Mesenchymal stem cell (in vitro differentiated cells and primary cell): Measurements from ENCODE around the gene ASH1L.
"Not testable (repeated sequence)": the region's sequence is repeated elsewhere in the genome, so short reads cannot be mapped to it uniquely, and the experiment has no call there.

Experiments used
- DNase-seq: peaks from one replicate; pipeline ENCODE4 v3.0.0-alpha.2; 2013
- H2AFZ ChIP-seq: one replicate; pipeline ENCODE4 v1.6.1; 2013; ENCODE audit warnings: low read depth, mild to moderate bottlenecking, control low read depth, inconsistent platforms, low read length, moderate library complexity
- H2AK5ac ChIP-seq: 2 replicates; pipeline ENCODE4 v1.6.1; 2013; ENCODE audit warnings: low read length, moderate library complexity, mild to moderate bottlenecking, inconsistent platforms; ENCODE audit not compliant: severe bottlenecking
- H2BK120ac ChIP-seq: one replicate; pipeline ENCODE4 v1.6.1; 2013; ENCODE audit warnings: low read depth, mild to moderate bottlenecking, inconsistent platforms, low read length, moderate library complexity
- H2BK12ac ChIP-seq, 2 experiments: one replicate each; pipeline ENCODE4 v1.6.1; 2013; ENCODE audit warnings: inconsistent platforms in 2 of 2, low read length in 2 of 2, mild to moderate bottlenecking in 2 of 2, moderate library complexity in 2 of 2, control low read depth in 1 of 2
- H2BK15ac ChIP-seq: one replicate; pipeline ENCODE4 v1.6.1; 2013; ENCODE audit warnings: mild to moderate bottlenecking, low read depth, inconsistent platforms; ENCODE audit not compliant: poor library complexity, severe bottlenecking
- H2BK5ac ChIP-seq: 2 replicates; pipeline ENCODE4 v1.6.1; 2013; ENCODE audit warnings: low read depth, mild to moderate bottlenecking, low read length, control low read depth, inconsistent platforms; ENCODE audit not compliant: poor library complexity, severe bottlenecking
- H3K14ac ChIP-seq, 2 experiments: one replicate each; pipeline ENCODE4 v1.6.1; 2013; ENCODE audit warnings: inconsistent platforms in 2 of 2, low read length in 2 of 2, control low read depth in 1 of 2, mild to moderate bottlenecking in 1 of 2, moderate library complexity in 1 of 2
- H3K18ac ChIP-seq, 2 experiments: one replicate each; pipeline ENCODE4 v1.6.1; 2013; ENCODE audit warnings: inconsistent platforms in 2 of 2, low read length in 2 of 2, control low read depth in 1 of 2, low read depth in 1 of 2, mild to moderate bottlenecking in 1 of 2
- H3K23ac ChIP-seq, 2 experiments: one replicate each; pipeline ENCODE4 v1.6.1; 2013; ENCODE audit warnings: inconsistent platforms in 2 of 2, low read length in 2 of 2, mild to moderate bottlenecking in 2 of 2, moderate library complexity in 2 of 2, control low read depth in 1 of 2
- H3K27ac ChIP-seq: 2 replicates; pipeline ENCODE4 v1.5.1; 2013; ENCODE audit warnings: mild to moderate bottlenecking, moderate library complexity, low read length, control low read depth, inconsistent platforms; ENCODE audit not compliant: poor library complexity, severe bottlenecking
- H3K27me3 ChIP-seq, 2 experiments: 2 replicates each; pipeline versions ENCODE4 v1.6.1 to v1.7.0; 2013; ENCODE audit warnings: low read length in 2 of 2, mild to moderate bottlenecking in 2 of 2, moderate library complexity in 2 of 2, control low read depth in 1 of 2, inconsistent platforms in 1 of 2; ENCODE audit not compliant: control insufficient read depth in 1 of 2, insufficient read depth in 1 of 2
- H3K36me3 ChIP-seq, 2 experiments: 2 replicates each; pipeline versions ENCODE4 v1.6.1 to v1.7.0; 2013; ENCODE audit warnings: low read length in 2 of 2, control low read depth in 1 of 2, inconsistent platforms in 1 of 2, low read depth in 1 of 2, mild to moderate bottlenecking in 1 of 2; ENCODE audit not compliant: insufficient read depth in 2 of 2, control insufficient read depth in 1 of 2
- H3K4ac ChIP-seq, 2 experiments: one replicate each; pipeline ENCODE4 v1.6.1; 2013; ENCODE audit warnings: inconsistent platforms in 2 of 2, low read length in 2 of 2, mild to moderate bottlenecking in 2 of 2, moderate library complexity in 2 of 2, control low read depth in 1 of 2, low read depth in 1 of 2
- H3K4me1 ChIP-seq: 2 replicates; pipeline ENCODE4 v1.6.1; 2013; ENCODE audit warnings: low read depth, low read length, control low read depth; ENCODE audit not compliant: control insufficient read depth, insufficient read depth
- H3K4me2 ChIP-seq: 2 replicates; pipeline ENCODE4 v1.6.1; 2013; ENCODE audit warnings: low read length, mild to moderate bottlenecking, inconsistent platforms; ENCODE audit not compliant: poor library complexity, severe bottlenecking
- H3K4me3 ChIP-seq, 2 experiments: 2 replicates each; pipeline versions ENCODE4 v1.5.1 to v1.7.0; 2013; ENCODE audit warnings: low read length in 2 of 2, mild to moderate bottlenecking in 2 of 2, control low read depth in 1 of 2, low read depth in 1 of 2; ENCODE audit not compliant: insufficient read depth in 1 of 2
- H3K79me1 ChIP-seq: replicated peaks from 2 replicates; pipeline ENCODE4 v1.6.1; 2013; ENCODE audit warnings: mild to moderate bottlenecking, control low read depth, low read length, inconsistent platforms; ENCODE audit not compliant: poor library complexity, severe bottlenecking
- H3K9ac ChIP-seq: 2 replicates; pipeline ENCODE4 v1.7.0; 2013; ENCODE audit warnings: mild to moderate bottlenecking, low read length, moderate library complexity
- H3K9me3 ChIP-seq: 2 replicates; pipeline ENCODE4 v1.7.0; 2013; ENCODE audit warnings: mild to moderate bottlenecking, low read length; ENCODE audit not compliant: control insufficient read depth
- H4K8ac ChIP-seq: one replicate; pipeline ENCODE4 v1.6.1; 2013; ENCODE audit warnings: inconsistent platforms, mild to moderate bottlenecking, low read length, moderate library complexity
- H4K91ac ChIP-seq: one replicate; pipeline ENCODE4 v1.6.1; 2013; ENCODE audit warnings: mild to moderate bottlenecking, low read length, inconsistent platforms
- WGBS: methylation state at CpG from one replicate; pipeline ENCODE4 v1.1.7; 2013; ENCODE audit warnings: mixed read lengths; 5-methylcytosine and 5-hydroxymethylcytosine counted together

Gene ASH1L

GRCh38 chr1:155570593-155570990, 8.0 kb upstream of the ASH1L start:
- Histone ChIP-seq H3K9me3 (no peaks in the 10 kb centered on the region), H2AK5ac (no peak overlapping the region), H3K79me1 (peaks cover 22% of the 10 kb centered on the region), H3K4ac (no peak overlapping the region), H4K8ac (no peak overlapping the region), H3K23ac (no peak overlapping the region), H2BK5ac (no peak overlapping the region), H3K27me3 (no peaks in the 10 kb centered on the region), H3K4me3 (no peak overlapping the region), H4K91ac (no peak overlapping the region), H3K9ac (no peak overlapping the region), H3K4me1 (peaks cover 2% of the 10 kb centered on the region), H3K4me2 (no peak overlapping the region), H2AFZ (no peak overlapping the region), H3K27ac (no peak overlapping the region), H2BK120ac (no peak overlapping the region), H2BK12ac (no peak overlapping the region), H2BK15ac (no peak overlapping the region), H3K18ac (no peak overlapping the region), H3K14ac (no peak overlapping the region), H3K36me3 (peaks cover 0 to 15% of the 10 kb centered on the region in 2 experiments)
- WGBS, result 93% methylated on average over 3 of the region's 4 CpGs
- no peak for DNase-seq

DNA sequence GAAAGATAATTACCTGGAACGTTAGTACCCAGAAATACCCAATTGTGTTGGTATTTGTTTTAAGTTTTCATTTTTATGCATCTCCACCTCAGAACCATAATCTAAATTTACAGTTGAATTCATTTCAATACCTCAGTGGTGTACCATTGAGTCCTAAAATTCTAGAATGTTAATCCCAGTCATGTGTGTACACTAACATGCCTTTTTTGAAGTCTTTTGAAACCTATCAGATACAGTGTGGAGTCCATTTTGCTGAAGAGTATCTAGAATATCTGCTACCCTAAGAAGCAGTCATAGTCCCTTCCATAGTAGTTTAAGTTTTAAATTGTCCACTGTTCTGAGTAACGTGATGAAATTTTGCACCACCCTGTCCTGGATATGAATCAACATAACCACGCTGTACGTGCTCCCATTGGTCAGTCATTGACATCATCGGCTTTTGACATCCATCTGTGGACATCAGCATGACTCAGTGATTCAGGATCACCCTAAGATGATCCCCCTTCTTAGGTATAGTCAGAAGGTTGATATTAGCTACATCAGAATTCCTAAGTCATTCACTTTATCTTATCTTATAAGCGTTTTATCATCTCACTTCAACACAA, 7.5 kb upstream of the ASH1L start:
- no peaks in the 10 kb centered on the region for H3K9me3 ChIP-seq
- 94% methylated on average over 4 of the region's 6 CpGs for WGBS
- H3K4me2 ChIP-seq, result no peak overlapping the region
- no peaks in the 10 kb centered on the region for H3K27me3 ChIP-seq
- peaks cover 0 to 15% of the 10 kb centered on the region in 2 experiments for H3K36me3 ChIP-seq
- no peak overlapping the region for H2AK5ac ChIP-seq
- H2BK15ac ChIP-seq, result no peak overlapping the region
- H2BK12ac ChIP-seq, result no peak overlapping the region
- H3K14ac ChIP-seq, result no peak overlapping the region
- no peak overlapping the region for H2BK5ac ChIP-seq
- H3K79me1 ChIP-seq, result peaks cover 21% of the 10 kb centered on the region
- peak; percentile 33 for DNase-seq
- no peak overlapping the region for H3K18ac ChIP-seq
- no peak overlapping the region for H3K27ac ChIP-seq
- no peak overlapping the region for H4K8ac ChIP-seq
- no peak overlapping the region for H3K4me3 ChIP-seq
- no peak overlapping the region for H3K9ac ChIP-seq
- no peak overlapping the region for H3K23ac ChIP-seq
- no peak overlapping the region for H2AFZ ChIP-seq
- no peak overlapping the region for H2BK120ac ChIP-seq
- H3K4me1 ChIP-seq, result no peaks in the 10 kb centered on the region
- no peak overlapping the region for H4K91ac ChIP-seq
- H3K4ac ChIP-seq, result no peak overlapping the region

GRCh38 chr1:155563377-155564022, 897 bp upstream of the ASH1L start:
- not testable (repeated sequence) for H3K9me3 ChIP-seq, H4K91ac ChIP-seq, H2AFZ ChIP-seq, H2BK5ac ChIP-seq, H2BK120ac ChIP-seq, H3K36me3 ChIP-seq, H3K23ac ChIP-seq, H3K79me1 ChIP-seq, H2BK12ac ChIP-seq, H2AK5ac ChIP-seq, H3K27me3 ChIP-seq, H3K4ac ChIP-seq, H3K4me1 ChIP-seq
- peak overlapping the region; percentile 98 for H2BK15ac ChIP-seq
- peak overlapping the region; percentile 100 for H3K9ac ChIP-seq
- peak overlapping the region; percentile 75 for H4K8ac ChIP-seq
- peak; percentile 44 for DNase-seq
- 2% methylated on average over 9 of the region's 19 CpGs for WGBS
- peak overlapping the region; percentile 84 to 90 for H3K4me3 ChIP-seq
- peak overlapping the region in 1 of 2 experiments; percentile 95 for H3K18ac ChIP-seq
- peak overlapping the region; percentile 53 for H3K4me2 ChIP-seq
- peak overlapping the region in 1 of 2 experiments; percentile 97 for H3K14ac ChIP-seq
- peak overlapping the region; percentile 98 for H3K27ac ChIP-seq

GRCh38 chr1:155561779-155562580, 623 bp downstream of the ASH1L start:
- DNase-seq, result peak; percentile 47
- peak overlapping the region in 1 of 2 experiments; percentile 98 for H3K23ac ChIP-seq
- H4K8ac ChIP-seq, result peak overlapping the region; percentile 87
- H4K91ac ChIP-seq, result peak overlapping the region; percentile 98
- not testable (repeated sequence) for H3K4me1 ChIP-seq, H3K9me3 ChIP-seq, H2AK5ac ChIP-seq, H3K27me3 ChIP-seq, H3K79me1 ChIP-seq, H3K36me3 ChIP-seq
- H3K14ac ChIP-seq, result peak overlapping the region in 1 of 2 experiments; percentile 76
- peak overlapping the region; percentile 39 to 66 for H2BK12ac ChIP-seq
- peak overlapping the region; percentile 81 for H2AFZ ChIP-seq
- H3K9ac ChIP-seq, result peak overlapping the region; percentile 100
- under 1% methylated on average over 22 of the region's 56 CpGs for WGBS
- H3K18ac ChIP-seq, result peak overlapping the region; percentile 99
- peak overlapping the region; percentile 98 for H2BK15ac ChIP-seq
- peak overlapping the region; percentile 96 for H2BK5ac ChIP-seq
- H3K4me2 ChIP-seq, result peak overlapping the region; percentile 49
- H2BK120ac ChIP-seq, result peak overlapping the region; percentile 85
- peak overlapping the region; percentile 91 to 97 for H3K4ac ChIP-seq
- H3K27ac ChIP-seq, result peak overlapping the region; percentile 94
- peak overlapping the region; percentile 87 to 90 for H3K4me3 ChIP-seq
